ENCODE results near the gene PGM5.
"Not testable (repeated sequence)": the region's sequence is repeated elsewhere in the genome, so short reads cannot be mapped to it uniquely, and the experiment has no call there.

The PGM5 gene

DNA sequence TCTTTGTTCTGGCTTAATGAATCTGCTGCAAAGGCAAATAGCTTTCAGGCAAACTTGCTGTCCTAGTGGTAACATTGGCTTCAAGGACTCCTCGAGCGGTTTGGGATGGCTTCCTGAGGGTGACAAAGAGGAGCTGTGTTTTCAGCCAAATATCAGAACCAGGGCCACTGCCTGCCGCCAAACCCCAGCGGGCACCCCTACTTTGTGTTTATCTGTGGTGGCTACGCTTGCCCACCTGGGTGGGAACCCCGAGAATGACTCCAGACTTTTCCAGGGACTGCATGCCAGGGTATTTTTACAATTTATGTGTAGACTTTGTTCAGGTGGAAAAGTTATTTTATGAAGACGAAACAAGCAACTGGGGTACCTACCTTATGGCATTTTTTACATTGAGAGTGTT lies 18.4 kb upstream of the PGM5 start:
- DNase-seq (ENCODE audit: low read depth, low spot score); H3K9me3 ChIP-seq (ENCODE audit: insufficient read depth, low read length); H3K4me3 ChIP-seq (ENCODE audit: insufficient read length, low read depth); H3K4me1 ChIP-seq (ENCODE audit: insufficient read depth, insufficient read length); H3K27me3 ChIP-seq (ENCODE audit: insufficient read depth, insufficient read length); H3K36me3 ChIP-seq (ENCODE audit: insufficient read depth, insufficient read length, low read length); H3K9ac ChIP-seq (ENCODE audit: insufficient read length, low read depth): not testable (repeated sequence)

- H3K4me1 ChIP-seq (ENCODE audit: insufficient read depth, insufficient read length); DNase-seq (ENCODE audit: low read depth, low spot score); H3K9ac ChIP-seq (ENCODE audit: insufficient read length, low read depth); H3K4me3 ChIP-seq (ENCODE audit: insufficient read length, low read depth); H3K27me3 ChIP-seq (ENCODE audit: insufficient read depth, insufficient read length); H3K9me3 ChIP-seq (ENCODE audit: insufficient read depth, low read length); H3K36me3 ChIP-seq (ENCODE audit: insufficient read depth, insufficient read length, low read length): not testable (repeated sequence)
Measured at GRCh38 chr9:68342265-68343025, 14.0 kb upstream of the PGM5 start.

GRCh38 chr9:68343242-68343641 lies 13.2 kb upstream of the PGM5 start:
- H3K9me3 ChIP-seq (ENCODE audit: insufficient read depth, low read length); H3K9ac ChIP-seq (ENCODE audit: insufficient read length, low read depth); H3K36me3 ChIP-seq (ENCODE audit: insufficient read depth, insufficient read length, low read length); DNase-seq (ENCODE audit: low read depth, low spot score); H3K4me1 ChIP-seq (ENCODE audit: insufficient read depth, insufficient read length); H3K27me3 ChIP-seq (ENCODE audit: insufficient read depth, insufficient read length); H3K4me3 ChIP-seq (ENCODE audit: insufficient read length, low read depth): not testable (repeated sequence)

GRCh38 chr9:68343992-68344391 lies 12.4 kb upstream of the PGM5 start:
- not testable (repeated sequence) for H3K4me3 ChIP-seq (ENCODE audit: insufficient read length, low read depth); H3K4me1 ChIP-seq (ENCODE audit: insufficient read depth, insufficient read length); DNase-seq (ENCODE audit: low read depth, low spot score); H3K36me3 ChIP-seq (ENCODE audit: insufficient read depth, insufficient read length, low read length); H3K9me3 ChIP-seq (ENCODE audit: insufficient read depth, low read length); H3K9ac ChIP-seq (ENCODE audit: insufficient read length, low read depth); H3K27me3 ChIP-seq (ENCODE audit: insufficient read depth, insufficient read length)

DNA sequence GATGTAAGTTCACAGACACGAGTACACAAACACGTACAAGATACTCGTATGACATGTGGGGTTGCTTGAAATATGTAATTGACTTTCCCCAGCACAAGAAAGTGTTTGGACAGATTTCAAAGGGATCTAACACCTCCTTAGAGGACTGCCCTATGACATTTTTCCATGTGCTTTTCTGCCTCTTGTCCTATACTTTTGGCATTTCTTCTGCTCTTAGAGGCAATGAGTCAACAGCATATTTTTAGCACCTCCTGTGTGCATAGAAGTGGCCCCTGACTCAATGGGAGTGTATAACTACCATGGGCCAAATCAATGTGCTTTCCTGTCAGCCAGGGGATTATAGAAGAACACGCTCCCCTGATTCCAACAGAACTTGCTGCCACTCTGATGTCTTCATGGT lies 4.7 kb upstream of the PGM5 start:
- H3K9ac ChIP-seq (ENCODE audit: insufficient read length, low read depth); H3K4me3 ChIP-seq (ENCODE audit: insufficient read length, low read depth); H3K9me3 ChIP-seq (ENCODE audit: insufficient read depth, low read length); DNase-seq (ENCODE audit: low read depth, low spot score); H3K4me1 ChIP-seq (ENCODE audit: insufficient read depth, insufficient read length); H3K36me3 ChIP-seq (ENCODE audit: insufficient read depth, insufficient read length, low read length): not testable (repeated sequence)
- peaks cover 30% of the 10 kb centered on the region for H3K27me3 ChIP-seq (ENCODE audit: insufficient read depth, insufficient read length)

GRCh38 chr9:68355993-68356379 lies 425 bp upstream of the PGM5 start:
- H3K4me3 ChIP-seq (ENCODE audit: insufficient read length, low read depth); DNase-seq (ENCODE audit: low read depth, low spot score); H3K9me3 ChIP-seq (ENCODE audit: insufficient read depth, low read length); H3K36me3 ChIP-seq (ENCODE audit: insufficient read depth, insufficient read length, low read length); H3K4me1 ChIP-seq (ENCODE audit: insufficient read depth, insufficient read length); H3K9ac ChIP-seq (ENCODE audit: insufficient read length, low read depth): not testable (repeated sequence)
- peaks cover 53% of the 10 kb centered on the region for H3K27me3 ChIP-seq (ENCODE audit: insufficient read depth, insufficient read length)

DNA sequence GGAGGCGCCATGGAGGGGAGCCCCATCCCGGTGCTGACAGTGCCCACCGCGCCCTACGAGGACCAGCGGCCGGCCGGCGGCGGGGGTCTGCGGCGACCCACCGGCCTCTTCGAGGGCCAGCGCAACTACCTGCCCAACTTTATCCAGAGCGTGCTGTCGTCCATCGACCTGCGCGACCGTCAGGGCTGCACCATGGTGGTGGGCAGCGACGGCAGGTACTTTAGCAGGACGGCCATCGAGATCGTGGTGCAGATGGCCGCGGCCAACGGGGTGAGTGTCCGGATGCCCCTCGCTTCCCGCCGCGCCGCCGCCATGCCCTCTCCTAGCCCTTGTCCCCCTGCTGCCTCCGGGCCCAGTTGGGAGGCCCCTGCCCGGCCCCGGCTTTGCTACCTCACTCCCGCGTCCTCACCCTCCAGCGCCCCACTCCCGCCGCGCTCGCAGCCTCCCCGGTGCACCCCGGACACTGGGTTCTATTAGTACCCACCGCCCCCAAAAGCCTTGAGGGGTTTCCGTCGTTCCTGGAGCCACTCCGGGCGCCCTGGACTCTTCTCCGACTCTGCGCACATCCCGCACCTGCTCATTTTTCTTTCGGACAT lies 806 bp downstream of the PGM5 start:
- Histone ChIP-seq H3K27me3 (ENCODE audit: insufficient read depth, insufficient read length) (peaks cover 53% of the 10 kb centered on the region), H3K4me3 (ENCODE audit: insufficient read length, low read depth) (peak overlapping the region; percentile 42)
- H3K4me1 ChIP-seq (ENCODE audit: insufficient read depth, insufficient read length): not testable (repeated sequence)

DNA sequence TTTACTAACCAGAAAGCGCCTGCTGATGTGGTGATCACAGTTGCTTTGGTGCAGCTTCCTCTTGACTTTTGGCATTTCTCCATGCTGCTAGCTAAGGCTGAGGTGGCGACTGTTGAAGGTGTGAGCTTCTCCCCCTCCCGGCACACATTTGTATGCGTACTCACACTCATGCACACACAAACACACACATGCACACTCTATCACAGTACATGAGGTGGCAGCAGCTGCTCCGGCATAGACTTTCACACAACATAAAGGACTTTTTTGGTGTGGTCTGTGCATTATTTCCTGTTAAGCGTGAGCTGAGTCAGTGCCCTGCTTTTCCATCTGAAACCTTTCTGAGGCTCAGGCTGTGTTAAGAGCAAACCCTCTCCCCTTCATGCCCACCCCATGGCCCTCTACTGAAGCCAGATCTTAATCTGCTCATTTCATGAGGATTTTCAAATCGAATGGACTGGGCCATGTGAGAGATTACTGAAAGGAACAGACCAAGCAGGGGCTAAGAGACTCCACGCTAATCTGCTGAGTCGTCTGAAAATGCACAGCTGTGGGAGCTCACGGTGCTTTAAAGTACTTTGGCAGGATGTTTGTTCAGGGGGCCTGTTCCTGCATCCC lies 10.6 kb downstream of the PGM5 start:
- H3K4me3 ChIP-seq (ENCODE audit: insufficient read length, low read depth); DNase-seq (ENCODE audit: low read depth, low spot score); H3K36me3 ChIP-seq (ENCODE audit: insufficient read depth, insufficient read length, low read length): not testable (repeated sequence)

More for the DNA sequence above, 806 bp downstream of the PGM5 start:
- not testable (repeated sequence) for DNase-seq (ENCODE audit: low read depth, low spot score); H3K36me3 ChIP-seq (ENCODE audit: insufficient read depth, insufficient read length, low read length); H3K9me3 ChIP-seq (ENCODE audit: insufficient read depth, low read length)
- H3K9ac ChIP-seq (ENCODE audit: insufficient read length, low read depth): peak overlapping the region; percentile 42

GRCh38 chr9:68375789-68376188 lies 19.4 kb downstream of the PGM5 start:
- not testable (repeated sequence) for H3K9ac ChIP-seq (ENCODE audit: insufficient read length, low read depth); H3K36me3 ChIP-seq (ENCODE audit: insufficient read depth, insufficient read length, low read length); H3K4me1 ChIP-seq (ENCODE audit: insufficient read depth, insufficient read length); H3K4me3 ChIP-seq (ENCODE audit: insufficient read length, low read depth); DNase-seq (ENCODE audit: low read depth, low spot score); H3K27me3 ChIP-seq (ENCODE audit: insufficient read depth, insufficient read length); H3K9me3 ChIP-seq (ENCODE audit: insufficient read depth, low read length)

More for the DNA sequence above, 10.6 kb downstream of the PGM5 start:
- not testable (repeated sequence) for H3K9ac ChIP-seq (ENCODE audit: insufficient read length, low read depth); H3K27me3 ChIP-seq (ENCODE audit: insufficient read depth, insufficient read length); H3K9me3 ChIP-seq (ENCODE audit: insufficient read depth, low read length); H3K4me1 ChIP-seq (ENCODE audit: insufficient read depth, insufficient read length)

GRCh38 chr9:68377723-68378122 lies 21.3 kb downstream of the PGM5 start:
- H3K9me3 ChIP-seq (ENCODE audit: insufficient read depth, low read length); DNase-seq (ENCODE audit: low read depth, low spot score); H3K9ac ChIP-seq (ENCODE audit: insufficient read length, low read depth); H3K4me1 ChIP-seq (ENCODE audit: insufficient read depth, insufficient read length); H3K4me3 ChIP-seq (ENCODE audit: insufficient read length, low read depth); H3K36me3 ChIP-seq (ENCODE audit: insufficient read depth, insufficient read length, low read length); H3K27me3 ChIP-seq (ENCODE audit: insufficient read depth, insufficient read length): not testable (repeated sequence)

DNA sequence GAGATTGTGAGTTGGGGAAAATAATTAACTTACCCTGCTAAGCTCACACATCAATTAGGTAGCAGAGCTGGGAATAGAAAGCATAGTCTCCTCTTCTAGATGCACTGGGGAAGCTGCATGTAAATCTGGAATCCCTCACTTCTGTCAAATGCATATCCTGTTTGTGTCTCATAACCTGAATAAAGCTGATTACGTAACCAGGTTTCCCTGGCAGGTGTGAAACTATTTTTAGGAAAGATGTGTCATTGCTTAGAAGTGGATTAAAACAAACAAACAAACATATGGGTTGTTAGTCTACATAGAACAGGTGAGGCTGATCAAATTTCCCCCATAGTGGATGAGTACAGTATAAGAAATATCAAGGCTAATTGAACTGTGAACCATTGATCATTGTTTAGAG lies 27.5 kb downstream of the PGM5 start:
- H3K27me3 ChIP-seq (ENCODE audit: insufficient read depth, insufficient read length); H3K9me3 ChIP-seq (ENCODE audit: insufficient read depth, low read length); H3K4me3 ChIP-seq (ENCODE audit: insufficient read length, low read depth); DNase-seq (ENCODE audit: low read depth, low spot score); H3K4me1 ChIP-seq (ENCODE audit: insufficient read depth, insufficient read length); H3K36me3 ChIP-seq (ENCODE audit: insufficient read depth, insufficient read length, low read length); H3K9ac ChIP-seq (ENCODE audit: insufficient read length, low read depth): not testable (repeated sequence)

- not testable (repeated sequence) for H3K9ac ChIP-seq (ENCODE audit: insufficient read length, low read depth); H3K36me3 ChIP-seq (ENCODE audit: insufficient read depth, insufficient read length, low read length); H3K4me3 ChIP-seq (ENCODE audit: insufficient read length, low read depth); DNase-seq (ENCODE audit: low read depth, low spot score); H3K9me3 ChIP-seq (ENCODE audit: insufficient read depth, low read length); H3K4me1 ChIP-seq (ENCODE audit: insufficient read depth, insufficient read length); H3K27me3 ChIP-seq (ENCODE audit: insufficient read depth, insufficient read length)
Measured at GRCh38 chr9:68389558-68389957, 33.1 kb downstream of the PGM5 start.
